SK-N-SH treated with all-trans-retinoic acid at 6 μM for 48 hours (cell line): ENCODE measurements around the gene CCDC102B.

ENCODE experiments used
- ATAC-seq: fragments of 200-7000 bp; cut with Tn5 transposase; 3 replicates; pipeline ENCODE4 v1.9.1; 2020; ENCODE audit warnings: mild to moderate bottlenecking, moderate library complexity
- BACH2 ChIP-seq: fragments of 250-450 bp; sonication (Bioruptor Pico); IDR thresholded peaks from 2 replicates; pipeline ENCODE4 v1.9.0; 2021; ENCODE audit warnings: mild to moderate bottlenecking, borderline replicate concordance
- CSDC2 ChIP-seq: fragments of 250-450 bp; sonication (Bioruptor Pico); IDR thresholded peaks from 2 replicates; pipeline ENCODE4 v1.5.0; 2020; ENCODE audit warnings: mild to moderate bottlenecking, moderate library complexity
- ESRRG ChIP-seq: fragments of 250-450 bp; sonication (Bioruptor Pico); IDR thresholded peaks from 2 replicates; pipeline ENCODE4 v1.6.1; 2021; ENCODE audit warnings: mild to moderate bottlenecking
- GLIS3 ChIP-seq: fragments of 250-450 bp; sonication (Bioruptor Pico); IDR thresholded peaks from 2 replicates; pipeline ENCODE4 v1.5.0; 2020; ENCODE audit warnings: mild to moderate bottlenecking, moderate library complexity
- ISL1 ChIP-seq: fragments of 250-450 bp; sonication (Bioruptor Pico); IDR thresholded peaks from 2 replicates; pipeline ENCODE4 v2.1.2; 2022; ENCODE audit warnings: mild to moderate bottlenecking, moderate library complexity
- PPARA ChIP-seq: fragments of 250-450 bp; sonication (Bioruptor Pico); IDR thresholded peaks from 2 replicates; pipeline ENCODE4 v1.5.0; 2020; ENCODE audit warnings: mild to moderate bottlenecking, borderline replicate concordance
- RARB ChIP-seq: fragments of 250-450 bp; sonication (Bioruptor Pico); IDR thresholded peaks from 2 replicates; pipeline ENCODE4 v1.8.0; 2021; ENCODE audit warnings: mild to moderate bottlenecking, moderate library complexity
- SNAI2 ChIP-seq: fragments of 250-450 bp; sonication (Bioruptor Pico); IDR thresholded peaks from 2 replicates; pipeline ENCODE4 v1.5.0; 2020; ENCODE audit warnings: mild to moderate bottlenecking, moderate library complexity
- TCF4 ChIP-seq: fragments of 250-450 bp; sonication (Bioruptor Pico); IDR thresholded peaks from 2 replicates; pipeline ENCODE4 v1.8.0; 2021; ENCODE audit warnings: mild to moderate bottlenecking, moderate library complexity, borderline replicate concordance
- TOX ChIP-seq: fragments of 250-450 bp; sonication (Bioruptor Pico); IDR thresholded peaks from 2 replicates; pipeline ENCODE4 v1.8.0; 2021; ENCODE audit warnings: mild to moderate bottlenecking, moderate library complexity, borderline replicate concordance
- ZC3H10 ChIP-seq: fragments of 250-450 bp; sonication (Bioruptor Pico); IDR thresholded peaks from 2 replicates; pipeline ENCODE4 v1.5.1; 2021; ENCODE audit warnings: mild to moderate bottlenecking, moderate library complexity
- ZFP3 ChIP-seq: fragments of 250-450 bp; sonication (Bioruptor Pico); IDR thresholded peaks from 2 replicates; pipeline ENCODE4 v1.5.0; 2020; ENCODE audit warnings: mild to moderate bottlenecking, moderate library complexity
- ZFP30 ChIP-seq: fragments of 450-650 bp; formaldehyde crosslinking; IDR thresholded peaks from 2 replicates; pipeline ENCODE4 v1.5.0; 2022; ENCODE audit warnings: mild to moderate bottlenecking, moderate library complexity
- ZNF565 ChIP-seq: fragments of 450-650 bp; formaldehyde crosslinking; conservative IDR thresholded peaks from 2 replicates; pipeline ENCODE4 v1.5.0; 2020; ENCODE audit warnings: low read depth, mild to moderate bottlenecking, moderate library complexity
- ZNF70 ChIP-seq: fragments of 450-650 bp; formaldehyde crosslinking; IDR thresholded peaks from 2 replicates; pipeline ENCODE4 v1.5.0; 2020; ENCODE audit warnings: mild to moderate bottlenecking, moderate library complexity
- ZNF8 ChIP-seq: fragments of 450-650 bp; formaldehyde crosslinking; IDR thresholded peaks from 2 replicates; pipeline ENCODE4 v1.5.0; 2020; ENCODE audit warnings: mild to moderate bottlenecking, moderate library complexity
- TF ChIP-seq, protein P1 (sequence below): fragments of 250-450 bp; sonication (Bioruptor Pico); IDR thresholded peaks from 2 replicates; pipeline ENCODE4 v1.8.0; 2021; ENCODE audit warnings: low read depth, mild to moderate bottlenecking, moderate library complexity, borderline replicate concordance
- TF ChIP-seq, protein P2 (sequence below): fragments of 250-450 bp; sonication (Bioruptor Pico); IDR thresholded peaks from 2 replicates; pipeline ENCODE4 v1.5.1; 2020; ENCODE audit warnings: low read depth, mild to moderate bottlenecking, moderate library complexity
- TF ChIP-seq, protein P3 (sequence below): fragments of 250-450 bp; sonication (Bioruptor Pico); IDR thresholded peaks from 2 replicates; pipeline ENCODE4 v1.5.0; 2020; ENCODE audit warnings: mild to moderate bottlenecking, moderate library complexity
- TF ChIP-seq, protein P4 (sequence below): fragments of 250-450 bp; sonication (Bioruptor Pico); IDR thresholded peaks from 2 replicates; pipeline ENCODE4 v1.8.0; 2020; ENCODE audit warnings: mild to moderate bottlenecking, moderate library complexity, borderline replicate concordance

Gene CCDC102B

DNA sequence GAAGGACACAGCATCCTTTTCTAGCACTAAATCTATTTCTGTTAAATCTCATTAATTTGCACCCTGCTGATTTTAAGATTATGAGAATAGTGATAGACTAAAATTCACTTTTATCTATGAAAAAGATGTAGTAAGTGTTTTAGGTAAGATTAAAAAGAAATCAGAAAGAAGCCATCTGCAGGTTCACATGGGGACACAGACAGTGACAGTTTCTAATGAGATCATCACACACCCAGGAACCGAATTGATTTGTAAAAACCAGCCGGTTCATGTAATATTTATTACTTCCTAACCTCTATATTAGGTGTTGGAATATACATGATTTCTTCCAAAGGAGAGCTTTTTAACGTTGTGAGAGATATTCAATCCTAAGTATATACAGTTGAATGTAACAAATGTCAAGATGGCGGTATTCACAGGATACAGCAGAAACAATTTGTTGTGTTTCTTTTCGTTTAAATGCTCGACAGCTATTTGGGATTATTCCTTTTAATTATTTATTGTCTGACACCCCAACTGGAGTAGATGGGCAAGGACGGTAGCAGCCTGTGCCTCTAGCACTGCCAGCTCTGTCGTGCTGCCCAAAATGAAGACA lies 223.4 kb downstream of the CCDC102B start:
- ATAC-seq = no peak

DNA sequence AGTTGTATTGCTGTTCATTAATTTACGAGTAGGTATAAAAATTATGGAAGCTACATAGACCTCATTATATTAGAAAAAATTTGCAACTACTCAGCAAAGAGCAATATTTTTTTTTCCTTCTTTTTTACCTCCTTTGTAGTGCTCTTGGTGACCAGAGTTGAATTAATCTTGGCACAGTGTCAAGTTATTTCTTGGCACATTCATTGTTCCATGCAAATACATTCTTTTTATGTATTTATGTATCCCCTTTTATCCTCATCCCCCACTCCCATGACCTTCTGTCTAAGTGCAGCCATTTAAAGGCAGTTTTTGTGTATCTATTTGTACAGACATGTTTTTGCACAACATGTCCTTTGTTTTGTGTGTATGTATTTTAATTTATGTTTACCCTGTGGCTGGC lies 224.5 kb downstream of the CCDC102B start:
- no peak for ATAC-seq
- TF ChIP-seq, protein P1, sequence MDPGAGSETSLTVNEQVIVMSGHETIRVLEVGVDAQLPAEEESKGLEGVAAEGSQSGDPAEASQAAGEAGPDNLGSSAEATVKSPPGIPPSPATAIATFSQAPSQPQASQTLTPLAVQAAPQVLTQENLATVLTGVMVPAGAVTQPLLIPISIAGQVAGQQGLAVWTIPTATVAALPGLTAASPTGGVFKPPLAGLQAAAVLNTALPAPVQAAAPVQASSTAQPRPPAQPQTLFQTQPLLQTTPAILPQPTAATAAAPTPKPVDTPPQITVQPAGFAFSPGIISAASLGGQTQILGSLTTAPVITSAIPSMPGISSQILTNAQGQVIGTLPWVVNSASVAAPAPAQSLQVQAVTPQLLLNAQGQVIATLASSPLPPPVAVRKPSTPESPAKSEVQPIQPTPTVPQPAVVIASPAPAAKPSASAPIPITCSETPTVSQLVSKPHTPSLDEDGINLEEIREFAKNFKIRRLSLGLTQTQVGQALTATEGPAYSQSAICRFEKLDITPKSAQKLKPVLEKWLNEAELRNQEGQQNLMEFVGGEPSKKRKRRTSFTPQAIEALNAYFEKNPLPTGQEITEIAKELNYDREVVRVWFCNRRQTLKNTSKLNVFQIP = no peak
- TF ChIP-seq SNAI2 (CRISPR knock-in tag) (no peak), CSDC2 (CRISPR knock-in tag) (no peak), ESRRG (CRISPR knock-in tag) (no peak), ZFP30 (CRISPR knock-in tag) (no peak), GLIS3 (CRISPR knock-in tag) (no peak), ZNF70 (CRISPR knock-in tag) (no peak), BACH2 (CRISPR knock-in tag) (no peak), ZNF565 (no peak), RARB (no peak), ZNF8 (no peak)
- TF ChIP-seq, protein P2, sequence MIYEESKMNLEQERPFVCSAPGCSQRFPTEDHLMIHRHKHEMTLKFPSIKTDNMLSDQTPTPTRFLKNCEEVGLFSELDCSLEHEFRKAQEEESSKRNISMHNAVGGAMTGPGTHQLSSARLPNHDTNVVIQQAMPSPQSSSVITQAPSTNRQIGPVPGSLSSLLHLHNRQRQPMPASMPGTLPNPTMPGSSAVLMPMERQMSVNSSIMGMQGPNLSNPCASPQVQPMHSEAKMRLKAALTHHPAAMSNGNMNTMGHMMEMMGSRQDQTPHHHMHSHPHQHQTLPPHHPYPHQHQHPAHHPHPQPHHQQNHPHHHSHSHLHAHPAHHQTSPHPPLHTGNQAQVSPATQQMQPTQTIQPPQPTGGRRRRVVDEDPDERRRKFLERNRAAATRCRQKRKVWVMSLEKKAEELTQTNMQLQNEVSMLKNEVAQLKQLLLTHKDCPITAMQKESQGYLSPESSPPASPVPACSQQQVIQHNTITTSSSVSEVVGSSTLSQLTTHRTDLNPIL (CRISPR knock-in tag) = no peak
- TF ChIP-seq, protein P3, sequence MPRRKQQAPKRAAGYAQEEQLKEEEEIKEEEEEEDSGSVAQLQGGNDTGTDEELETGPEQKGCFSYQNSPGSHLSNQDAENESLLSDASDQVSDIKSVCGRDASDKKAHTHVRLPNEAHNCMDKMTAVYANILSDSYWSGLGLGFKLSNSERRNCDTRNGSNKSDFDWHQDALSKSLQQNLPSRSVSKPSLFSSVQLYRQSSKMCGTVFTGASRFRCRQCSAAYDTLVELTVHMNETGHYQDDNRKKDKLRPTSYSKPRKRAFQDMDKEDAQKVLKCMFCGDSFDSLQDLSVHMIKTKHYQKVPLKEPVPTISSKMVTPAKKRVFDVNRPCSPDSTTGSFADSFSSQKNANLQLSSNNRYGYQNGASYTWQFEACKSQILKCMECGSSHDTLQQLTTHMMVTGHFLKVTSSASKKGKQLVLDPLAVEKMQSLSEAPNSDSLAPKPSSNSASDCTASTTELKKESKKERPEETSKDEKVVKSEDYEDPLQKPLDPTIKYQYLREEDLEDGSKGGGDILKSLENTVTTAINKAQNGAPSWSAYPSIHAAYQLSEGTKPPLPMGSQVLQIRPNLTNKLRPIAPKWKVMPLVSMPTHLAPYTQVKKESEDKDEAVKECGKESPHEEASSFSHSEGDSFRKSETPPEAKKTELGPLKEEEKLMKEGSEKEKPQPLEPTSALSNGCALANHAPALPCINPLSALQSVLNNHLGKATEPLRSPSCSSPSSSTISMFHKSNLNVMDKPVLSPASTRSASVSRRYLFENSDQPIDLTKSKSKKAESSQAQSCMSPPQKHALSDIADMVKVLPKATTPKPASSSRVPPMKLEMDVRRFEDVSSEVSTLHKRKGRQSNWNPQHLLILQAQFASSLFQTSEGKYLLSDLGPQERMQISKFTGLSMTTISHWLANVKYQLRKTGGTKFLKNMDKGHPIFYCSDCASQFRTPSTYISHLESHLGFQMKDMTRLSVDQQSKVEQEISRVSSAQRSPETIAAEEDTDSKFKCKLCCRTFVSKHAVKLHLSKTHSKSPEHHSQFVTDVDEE (CRISPR knock-in tag) = no peak
- TF ChIP-seq, protein P4, sequence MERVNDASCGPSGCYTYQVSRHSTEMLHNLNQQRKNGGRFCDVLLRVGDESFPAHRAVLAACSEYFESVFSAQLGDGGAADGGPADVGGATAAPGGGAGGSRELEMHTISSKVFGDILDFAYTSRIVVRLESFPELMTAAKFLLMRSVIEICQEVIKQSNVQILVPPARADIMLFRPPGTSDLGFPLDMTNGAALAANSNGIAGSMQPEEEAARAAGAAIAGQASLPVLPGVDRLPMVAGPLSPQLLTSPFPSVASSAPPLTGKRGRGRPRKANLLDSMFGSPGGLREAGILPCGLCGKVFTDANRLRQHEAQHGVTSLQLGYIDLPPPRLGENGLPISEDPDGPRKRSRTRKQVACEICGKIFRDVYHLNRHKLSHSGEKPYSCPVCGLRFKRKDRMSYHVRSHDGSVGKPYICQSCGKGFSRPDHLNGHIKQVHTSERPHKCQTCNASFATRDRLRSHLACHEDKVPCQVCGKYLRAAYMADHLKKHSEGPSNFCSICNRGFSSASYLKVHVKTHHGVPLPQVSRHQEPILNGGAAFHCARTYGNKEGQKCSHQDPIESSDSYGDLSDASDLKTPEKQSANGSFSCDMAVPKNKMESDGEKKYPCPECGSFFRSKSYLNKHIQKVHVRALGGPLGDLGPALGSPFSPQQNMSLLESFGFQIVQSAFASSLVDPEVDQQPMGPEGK (CRISPR knock-in tag) = no peak

More for the DNA sequence above, 223.4 kb downstream of the CCDC102B start:
- TF ChIP-seq BACH2 (CRISPR knock-in tag) (no peak), ZC3H10 (CRISPR knock-in tag) (no peak), ISL1 (CRISPR knock-in tag) (no peak), PPARA (no peak), ZFP3 (CRISPR knock-in tag) (no peak), ESRRG (CRISPR knock-in tag) (no peak), TCF4 (CRISPR knock-in tag) (no peak), TOX (CRISPR knock-in tag) (no peak), ZNF565 (no peak), RARB (no peak)
- TF ChIP-seq, protein P4 (CRISPR knock-in tag) = no peak
- TF ChIP-seq, protein P2 (CRISPR knock-in tag) = no peak
- TF ChIP-seq, protein P3 (CRISPR knock-in tag) = no peak
- TF ChIP-seq, protein P1 = no peak
